ACHN (cell line): Measurements from ENCODE around the gene STK24.

Experiments used
- DNase-seq: peaks from one replicate; pipeline ENCODE4 v3.0.0-alpha.2; 2015
- in situ Hi-C: cut with HindIII; loops from 2 replicates; pipeline ENCODE4 v1.10.0; 2017; ENCODE audit warnings: low sequenced_read_pairs, low pct_ligation_motif_present, low pct_unique_long_range_greater_than_20kb

STK24 gene

GRCh38 chr13:98396071-98396710 lies 180.7 kb downstream of the STK24 start:
- in situ Hi-C loops, result loop anchor here (25.0 kb wide), 1 partner anchor 259 kb away; the partner anchor contains the start of gene FARP1
- no peak for DNase-seq
